Dermis lymphatic vessel endothelial cell (primary cell): ENCODE results near the gene NBR1. TPM values are rescaled to one million over a fixed set of nuclear protein-coding genes. Genes with fewer than 3 reads are reported as not detected.

Experiments used
- total RNA-seq: library from RNA; depleted of rRNA; stranded (reverse); fragments of >200 nt; gene quantifications from 2 replicates; pipeline ENCODE4 v1.2.1, GENCODE V29; 2014

Gene NBR1, protein sequence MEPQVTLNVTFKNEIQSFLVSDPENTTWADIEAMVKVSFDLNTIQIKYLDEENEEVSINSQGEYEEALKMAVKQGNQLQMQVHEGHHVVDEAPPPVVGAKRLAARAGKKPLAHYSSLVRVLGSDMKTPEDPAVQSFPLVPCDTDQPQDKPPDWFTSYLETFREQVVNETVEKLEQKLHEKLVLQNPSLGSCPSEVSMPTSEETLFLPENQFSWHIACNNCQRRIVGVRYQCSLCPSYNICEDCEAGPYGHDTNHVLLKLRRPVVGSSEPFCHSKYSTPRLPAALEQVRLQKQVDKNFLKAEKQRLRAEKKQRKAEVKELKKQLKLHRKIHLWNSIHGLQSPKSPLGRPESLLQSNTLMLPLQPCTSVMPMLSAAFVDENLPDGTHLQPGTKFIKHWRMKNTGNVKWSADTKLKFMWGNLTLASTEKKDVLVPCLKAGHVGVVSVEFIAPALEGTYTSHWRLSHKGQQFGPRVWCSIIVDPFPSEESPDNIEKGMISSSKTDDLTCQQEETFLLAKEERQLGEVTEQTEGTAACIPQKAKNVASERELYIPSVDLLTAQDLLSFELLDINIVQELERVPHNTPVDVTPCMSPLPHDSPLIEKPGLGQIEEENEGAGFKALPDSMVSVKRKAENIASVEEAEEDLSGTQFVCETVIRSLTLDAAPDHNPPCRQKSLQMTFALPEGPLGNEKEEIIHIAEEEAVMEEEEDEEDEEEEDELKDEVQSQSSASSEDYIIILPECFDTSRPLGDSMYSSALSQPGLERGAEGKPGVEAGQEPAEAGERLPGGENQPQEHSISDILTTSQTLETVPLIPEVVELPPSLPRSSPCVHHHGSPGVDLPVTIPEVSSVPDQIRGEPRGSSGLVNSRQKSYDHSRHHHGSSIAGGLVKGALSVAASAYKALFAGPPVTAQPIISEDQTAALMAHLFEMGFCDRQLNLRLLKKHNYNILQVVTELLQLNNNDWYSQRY
- 85.5 and 120 TPM in 2 replicates for total RNA-seq

GRCh38 chr17:43170766-43171585 lies at the start of gene NBR1:
NBR1 (plus strand) TSS chr17:43171214; CDS start chr17:43175800, 4,586 bp downstream.

DNA sequence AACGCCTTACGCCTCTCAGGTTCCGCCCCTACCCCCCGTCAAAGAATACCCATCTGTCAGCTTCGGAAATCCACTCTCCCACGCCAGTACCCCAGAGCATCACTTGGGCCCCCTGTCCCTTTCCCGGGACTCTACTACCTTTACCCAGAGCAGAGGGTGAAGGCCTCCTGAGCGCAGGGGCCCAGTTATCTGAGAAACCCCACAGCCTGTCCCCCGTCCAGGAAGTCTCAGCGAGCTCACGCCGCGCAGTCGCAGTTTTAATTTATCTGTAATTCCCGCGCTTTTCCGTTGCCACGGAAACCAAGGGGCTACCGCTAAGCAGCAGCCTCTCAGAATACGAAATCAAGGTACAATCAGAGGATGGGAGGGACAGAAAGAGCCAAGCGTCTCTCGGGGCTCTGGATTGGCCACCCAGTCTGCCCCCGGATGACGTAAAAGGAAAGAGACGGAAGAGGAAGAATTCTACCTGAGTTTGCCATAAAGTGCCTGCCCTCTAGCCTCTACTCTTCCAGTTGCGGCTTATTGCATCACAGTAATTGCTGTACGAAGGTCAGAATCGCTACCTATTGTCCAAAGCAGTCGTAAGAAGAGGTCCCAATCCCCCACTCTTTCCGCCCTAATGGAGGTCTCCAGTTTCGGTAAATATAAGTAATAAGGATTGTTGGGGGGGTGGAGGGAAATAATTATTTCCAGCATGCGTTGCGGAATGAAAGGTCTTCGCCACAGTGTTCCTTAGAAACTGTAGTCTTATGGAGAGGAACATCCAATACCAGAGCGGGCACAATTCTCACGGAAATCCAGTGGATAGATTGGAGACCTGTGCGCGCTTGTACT lies 45.7 kb upstream of the NBR1 start, which contains the start of gene BRCA1:
TSS of gene BRCA1 (minus strand) at position 232 of the 834 bp plus-strand sequence. CDS start 1,268 bp downstream, outside the sequence.

DNA sequence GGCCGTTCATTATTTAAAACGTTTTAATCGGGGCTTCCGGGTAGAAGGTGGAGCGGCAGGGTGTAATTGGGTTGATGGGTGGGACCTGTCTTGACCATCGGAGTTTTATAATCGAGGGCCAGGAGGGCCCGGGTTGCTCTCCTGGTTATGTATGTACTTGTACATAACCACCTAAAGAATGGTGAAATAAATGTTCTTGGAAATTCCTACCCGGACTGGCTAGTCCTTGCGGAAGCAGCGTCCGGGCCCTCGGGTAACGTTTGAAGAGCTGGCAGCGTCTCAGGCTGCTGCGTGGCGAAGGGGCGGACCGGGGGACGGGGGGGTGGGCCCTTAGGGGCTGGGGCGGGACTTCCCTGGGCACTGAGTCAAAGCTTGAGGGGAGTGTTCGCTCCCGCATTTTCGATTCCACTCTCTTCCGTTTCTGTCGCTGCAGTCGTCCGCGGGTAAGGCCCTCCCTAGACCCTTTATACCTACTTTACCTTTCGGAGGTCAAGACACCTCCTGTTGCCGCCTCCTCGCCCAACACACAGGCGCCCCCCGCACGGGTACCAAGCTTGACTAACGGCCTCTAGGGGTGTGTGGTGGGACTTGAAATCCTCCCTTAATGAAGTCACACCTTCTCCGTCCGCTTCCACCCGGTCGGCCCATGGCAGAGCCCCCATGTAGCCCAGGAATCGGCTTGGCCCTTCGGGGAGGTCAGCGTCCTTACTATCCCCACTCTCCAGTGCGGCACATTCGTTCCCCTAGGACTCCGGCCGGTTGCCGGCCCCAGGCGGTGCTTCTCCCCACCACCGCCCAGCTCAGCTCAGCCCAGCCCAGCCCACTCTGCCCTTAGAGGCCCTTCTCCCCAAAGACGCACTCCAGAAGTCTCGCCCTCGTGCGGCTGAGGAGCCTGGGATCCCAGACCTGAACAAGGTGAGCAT lies 40.7 kb downstream of the NBR1 start, which contains the start of gene TMEM106A:
TSS of gene TMEM106A (plus strand) at position 396 of the 923 bp plus-strand sequence. CDS start 1,167 bp downstream, outside the sequence.

DNA sequence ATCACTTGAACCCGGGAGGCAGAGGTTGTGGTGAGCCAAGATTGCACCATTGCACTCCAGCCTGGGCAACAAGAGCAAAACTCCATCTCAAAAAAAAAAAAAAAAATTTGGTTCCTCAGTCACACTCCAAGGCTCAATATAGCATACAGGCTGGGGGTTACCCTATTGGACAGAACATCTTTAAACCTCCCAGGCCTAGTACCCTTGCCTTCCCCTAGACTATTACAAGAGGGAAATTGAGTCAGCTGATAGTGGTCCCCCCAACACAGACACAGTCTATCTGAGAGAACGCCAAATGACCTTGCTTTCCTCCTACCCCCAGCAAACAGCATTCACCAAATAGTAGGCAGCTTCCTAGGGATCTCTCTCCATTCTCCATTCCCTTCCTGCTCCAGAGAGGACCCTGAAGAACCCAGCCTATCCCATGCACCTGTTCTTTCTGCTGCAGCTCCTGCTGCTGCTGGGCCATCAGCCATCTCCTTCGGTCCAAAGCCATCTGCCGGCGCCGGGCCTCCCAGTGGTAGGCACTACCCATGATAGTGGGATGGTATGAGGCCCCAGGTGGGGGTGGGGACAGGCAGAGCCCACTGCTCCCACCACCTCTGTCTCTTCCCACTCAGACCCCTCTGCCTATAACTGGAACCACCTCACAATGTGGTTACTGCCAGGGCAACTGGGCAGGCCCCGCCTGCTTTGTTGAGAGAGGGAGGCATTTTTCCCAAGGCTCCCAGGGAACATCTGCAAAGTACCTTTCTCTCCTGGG lies 57.2 kb downstream of the NBR1 start, which contains the start of gene CCDC200:
TSS of gene CCDC200 (minus strand) at position 604 of the 763 bp plus-strand sequence. CDS start at position 535, 69 bp downstream.

DNA sequence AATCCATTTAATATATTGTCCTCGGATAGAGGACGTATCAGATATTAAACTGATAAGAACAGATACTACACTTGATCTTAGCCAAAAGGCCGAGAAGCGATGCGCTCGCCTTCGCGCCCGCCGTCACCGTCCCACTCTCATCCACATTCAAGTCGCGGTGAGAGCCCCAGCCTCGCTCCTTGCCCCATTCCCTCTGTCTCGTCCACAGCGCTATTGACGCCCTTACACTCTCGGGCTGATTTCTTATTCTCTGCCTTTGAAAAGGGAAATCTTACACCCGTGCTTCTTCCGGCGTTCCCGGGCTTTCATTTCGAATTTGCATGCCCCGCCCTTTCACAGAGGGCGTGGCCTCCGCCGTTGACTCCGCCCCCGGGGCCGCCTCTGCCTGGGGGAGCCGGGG lies 62.9 kb downstream of the NBR1 start, which contains the start of gene RNU2-1:
TSS of gene RNU2-1 (minus strand) at position 101 of the 400 bp plus-strand sequence.

Other genes starting within 250 kb of the NBR1 start
- gene AARSD1, start 206.8 kb upstream of the NBR1 start, total RNA-seq, result 12.9 and 14.1 TPM in 2 replicates
- 0.09 and 0.11 TPM in 2 replicates for gene PTGES3L, start 191.1 kb upstream of the NBR1 start, total RNA-seq
- 10.1 and 10.5 TPM in 2 replicates for gene RUNDC1, start 190.6 kb upstream of the NBR1 start, total RNA-seq
- gene RPL27, start 172.8 kb upstream of the NBR1 start, total RNA-seq, result 986 and 1,404 TPM in 2 replicates
- 7.8 and 10.7 TPM in 2 replicates for gene IFI35, start 164.4 kb upstream of the NBR1 start, total RNA-seq
- 128 and 141 TPM in 2 replicates for gene VAT1, start 148.8 kb upstream of the NBR1 start, total RNA-seq
- 0.09 and 0.11 TPM in 2 replicates for gene RND2, start 146.0 kb upstream of the NBR1 start, total RNA-seq
- 3.9 and 5.8 TPM in 2 replicates for gene BRCA1, start 45.9 kb upstream of the NBR1 start, total RNA-seq
- gene TMEM106A, start 40.7 kb downstream of the NBR1 start, total RNA-seq, result 0.86 and 1.4 TPM in 2 replicates
- gene CCDC200, start 57.4 kb downstream of the NBR1 start, total RNA-seq, result not detected in 2 replicates
- gene RNU2-1, start 62.8 kb downstream of the NBR1 start, total RNA-seq, result not detected in 2 replicates
- gene ARL4D, start 227.8 kb downstream of the NBR1 start, total RNA-seq, result 0.86 and 1.2 TPM in 2 replicates